NCI-H345 treated with DMSO at 0.1 percent for 48 hours (cell line): Measurements from ENCODE around the gene PKIG.
"Not testable (repeated sequence)": the region's sequence is repeated elsewhere in the genome, so short reads cannot be mapped to it uniquely, and the experiment has no call there.

Experiments
- DNase-seq: peaks from one replicate; lab custom pipeline; 2025; ENCODE audit not compliant: unreplicated experiment; lab: John Stamatoyannopoulos, UW

The PKIG gene

DNA sequence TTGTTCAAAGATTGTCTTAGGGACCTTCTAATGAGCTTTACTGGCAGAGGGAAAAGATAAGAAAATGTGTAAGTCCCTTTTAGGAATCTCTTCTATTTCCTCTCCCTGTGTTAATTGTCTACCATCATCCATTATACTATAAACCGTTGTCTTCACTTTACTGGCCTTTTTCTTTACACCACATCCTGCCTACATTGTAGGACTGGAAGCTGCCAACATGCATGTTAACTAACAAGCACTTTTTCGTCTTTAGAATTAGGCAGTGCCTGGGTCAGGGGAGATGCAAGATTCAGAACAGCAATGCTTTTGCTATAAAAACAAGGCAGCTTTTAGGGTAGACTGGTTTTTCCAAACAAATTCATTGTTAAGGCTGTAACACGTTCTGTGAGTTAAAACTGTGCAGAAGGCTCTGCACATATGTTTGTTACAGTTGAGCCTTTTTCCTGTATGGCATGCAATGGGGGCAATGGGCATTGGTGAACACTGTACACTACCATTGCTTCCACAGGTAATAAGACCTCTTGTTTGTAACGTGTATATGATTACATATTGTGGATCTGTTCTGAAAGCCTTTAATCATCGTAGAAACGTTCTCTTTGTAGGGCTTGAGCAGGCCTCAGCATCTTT is 10.9 kb upstream of the PKIG start:
- no peak for DNase-seq

DNA sequence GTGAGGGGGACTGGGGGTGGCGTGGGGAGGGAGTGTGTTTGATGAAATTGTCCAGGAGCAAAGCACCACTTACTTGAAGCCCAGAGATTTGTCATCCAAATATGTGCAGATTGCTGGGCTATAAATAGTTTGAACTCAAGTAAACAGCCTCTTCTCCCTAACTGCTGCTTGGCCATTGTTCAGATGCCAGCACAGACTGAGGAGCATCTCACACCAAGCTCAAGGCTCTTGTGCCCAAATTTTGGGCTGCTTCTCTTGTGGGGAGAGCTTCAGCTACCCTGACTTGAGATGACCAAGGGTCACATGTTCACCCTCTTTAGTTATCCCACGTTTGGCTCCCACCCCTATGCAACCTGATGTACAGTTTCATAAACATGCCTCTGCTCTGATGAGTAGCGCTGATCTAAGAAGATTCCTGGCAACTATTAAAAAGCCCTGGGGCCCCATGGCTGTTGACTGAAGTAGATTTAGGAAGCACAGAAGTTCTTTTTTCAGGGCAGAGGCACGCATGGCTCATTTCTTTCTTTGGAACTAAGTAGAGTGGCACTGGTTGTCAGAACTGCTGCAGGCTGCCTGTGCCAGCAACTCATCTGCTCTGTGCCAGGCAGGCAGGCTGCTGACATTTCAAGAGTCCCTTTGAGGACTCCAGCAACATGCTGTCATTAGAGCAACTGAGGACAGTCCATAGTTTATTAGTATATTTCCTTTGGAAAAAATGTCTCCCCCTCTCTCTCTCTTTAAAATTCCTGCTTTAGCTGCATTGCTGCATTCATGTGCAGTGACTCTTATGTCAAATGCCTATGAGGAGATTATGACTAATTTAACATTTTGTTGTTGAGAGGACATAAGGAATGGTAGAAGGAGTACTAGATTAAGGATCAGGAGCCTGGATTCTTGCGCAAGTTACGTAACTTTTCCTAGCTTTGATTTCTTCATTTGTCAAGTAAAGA is 9.6 kb upstream of the PKIG start:
- DNase-seq, result no peak

DNA sequence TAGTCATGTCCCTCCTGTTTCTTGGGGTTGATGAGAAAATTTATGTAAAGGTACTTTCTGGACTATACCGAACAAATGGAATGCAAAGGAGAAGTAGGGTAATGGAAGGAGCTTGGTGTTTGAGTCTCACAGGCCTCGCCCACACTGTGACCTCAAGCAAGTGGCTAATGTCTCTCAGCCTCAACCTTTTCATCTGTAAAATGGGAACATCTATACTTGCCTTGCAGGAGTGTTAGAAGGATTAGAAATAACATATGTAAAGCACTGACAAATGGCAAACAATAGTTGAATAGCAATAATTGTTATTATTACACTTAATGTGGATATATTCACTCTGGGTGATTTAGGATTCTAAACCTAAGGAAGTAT is 8.9 kb upstream of the PKIG start:
- DNase-seq, result no peak

DNA sequence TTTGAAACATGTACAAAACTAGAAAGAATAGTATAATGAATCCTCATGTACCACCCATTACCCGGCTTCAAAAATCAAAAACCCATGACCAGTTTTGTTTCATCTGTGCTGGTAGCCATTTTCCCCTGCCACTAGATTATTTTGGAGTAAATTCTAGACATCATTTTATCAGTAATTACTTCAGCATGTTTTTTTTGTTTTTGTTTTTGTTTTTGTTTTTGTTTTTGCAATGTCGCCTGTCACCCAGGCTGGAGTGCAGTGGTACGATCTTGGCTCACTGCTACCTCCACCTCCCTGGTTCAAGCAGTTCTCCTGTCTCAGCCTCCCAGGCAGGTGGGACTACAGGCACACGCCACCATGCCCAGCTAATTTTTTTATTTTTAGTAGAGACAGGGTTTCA is 8.0 kb upstream of the PKIG start:
- no peak for DNase-seq

DNA sequence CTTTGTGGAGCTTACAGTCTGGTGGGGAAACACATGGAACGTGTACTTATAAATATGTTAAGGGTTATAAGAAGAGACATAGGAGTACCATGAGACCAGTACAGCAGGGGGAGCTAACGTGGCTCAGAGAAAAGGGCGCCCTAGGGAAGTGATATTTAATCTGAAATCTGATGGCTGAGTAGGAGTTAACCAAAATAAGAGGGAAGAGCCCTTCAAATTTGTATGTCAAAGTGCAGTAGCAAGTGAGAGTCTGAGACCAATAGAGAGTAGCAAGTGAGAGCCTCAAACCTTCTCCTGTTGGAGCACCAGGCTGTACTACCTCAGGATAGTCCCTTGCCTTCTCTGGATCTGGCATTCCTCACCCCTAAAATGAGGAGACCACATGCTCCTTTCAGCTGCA is 6.1 kb upstream of the PKIG start:
- DNase-seq, result no peak

DNA sequence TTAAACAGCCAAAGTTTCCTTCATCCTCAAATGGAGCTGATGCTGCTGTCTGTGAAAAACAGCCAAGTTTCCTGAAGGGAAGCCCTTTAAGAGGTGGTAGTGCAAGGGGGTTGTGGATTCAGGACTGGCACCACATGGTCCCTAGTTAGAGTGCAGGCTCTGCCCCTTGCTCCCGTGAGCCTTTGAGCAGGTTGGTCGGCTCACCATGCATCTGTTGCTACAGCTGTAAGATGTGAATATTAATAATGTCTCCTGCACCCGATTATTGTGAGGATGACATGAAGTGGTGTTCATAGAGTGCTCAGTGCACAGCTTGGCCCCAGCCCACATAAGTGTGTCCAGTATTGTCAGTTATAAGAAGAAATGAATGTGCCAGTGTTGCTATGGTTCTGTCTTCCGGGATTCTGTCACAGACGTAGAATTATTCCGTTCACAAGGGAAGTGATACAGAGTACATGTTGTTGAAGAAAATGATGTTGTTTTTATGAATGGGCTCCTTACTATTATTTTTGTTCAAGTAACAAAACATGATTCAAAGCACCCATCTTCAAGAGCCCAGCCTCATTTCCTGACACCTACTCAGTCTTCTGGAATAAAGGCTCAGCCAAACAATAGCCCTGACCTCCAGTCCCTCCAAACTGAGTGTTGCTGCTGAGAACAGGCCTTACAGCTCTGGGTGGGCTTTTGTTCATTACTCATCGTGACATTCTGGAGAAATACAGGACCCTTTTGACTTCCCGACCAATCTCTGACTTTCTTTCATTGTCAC is 2.9 kb upstream of the PKIG start:
- no peak for DNase-seq

DNA sequence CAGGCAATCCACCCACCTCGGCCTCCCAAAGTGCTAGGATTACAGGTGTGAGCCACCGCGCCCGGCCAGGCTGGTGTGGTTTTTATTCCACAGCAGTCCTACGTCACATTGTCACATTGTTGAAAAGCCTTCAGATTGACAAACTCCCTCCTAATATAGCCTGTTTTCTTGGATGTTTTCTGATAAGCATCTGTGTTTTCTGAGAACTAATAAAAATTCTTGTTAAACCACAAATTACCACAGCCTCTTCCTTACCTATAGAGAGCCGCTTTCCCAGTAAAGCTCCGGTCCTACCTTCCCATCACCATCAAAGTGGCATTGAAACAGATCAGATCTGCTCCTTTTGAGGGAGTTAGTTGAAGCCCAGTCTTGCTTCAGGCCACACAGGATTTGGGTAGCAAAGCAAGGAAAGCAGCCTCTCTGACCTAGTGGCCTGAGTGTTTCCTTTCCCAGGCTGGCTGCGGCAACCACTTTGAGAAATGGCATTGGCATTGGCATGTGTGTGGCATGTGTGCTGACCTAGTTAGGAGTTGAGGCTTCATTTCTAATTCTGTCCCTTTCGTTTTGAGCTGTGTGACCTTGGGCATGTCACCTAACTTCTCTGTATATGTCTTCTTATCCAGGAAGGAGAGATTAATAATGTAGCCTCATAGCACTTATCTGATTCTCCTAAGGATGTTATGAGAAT is 1.7 kb upstream of the PKIG start:
- DNase-seq, result no peak

DNA sequence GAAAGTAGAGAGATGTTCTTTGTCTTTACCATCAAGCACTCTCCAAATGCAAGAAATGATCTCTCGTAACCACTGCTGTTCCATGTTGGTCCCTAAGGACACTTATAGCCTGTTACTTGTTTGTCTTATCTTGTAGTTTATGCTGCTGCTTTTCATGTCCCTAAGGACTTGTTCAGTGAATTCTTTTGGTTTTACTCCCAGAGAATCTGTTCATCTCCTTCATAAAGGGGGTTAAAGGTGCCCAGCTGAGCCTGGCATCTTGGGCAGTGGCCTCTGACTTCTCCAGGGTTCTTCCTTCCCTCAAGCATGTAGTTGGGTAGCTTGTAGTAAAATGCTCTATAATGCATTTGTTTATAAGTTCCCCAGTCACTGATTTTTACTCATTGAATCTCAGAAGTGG is 864 bp upstream of the PKIG start:
- no peak for DNase-seq

DNA sequence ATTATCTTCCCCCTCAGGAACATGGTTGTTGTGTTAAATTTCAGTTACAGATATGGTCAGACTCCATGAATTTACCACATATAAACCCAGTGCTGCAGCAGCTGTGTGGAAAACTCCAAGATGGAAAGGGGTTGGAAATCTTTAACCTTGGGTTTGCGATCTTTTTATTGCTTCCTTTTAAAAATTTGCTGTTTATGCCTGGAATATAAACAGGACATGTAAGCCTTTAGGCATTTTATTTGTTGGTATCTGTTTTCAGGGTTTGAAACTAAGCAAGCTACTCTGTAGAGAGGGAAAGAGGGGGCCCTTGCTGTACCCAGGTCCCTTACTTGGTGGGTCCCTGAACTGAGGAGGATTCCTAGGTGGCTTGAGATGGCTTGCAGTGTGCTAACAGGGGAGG is 778 bp downstream of the PKIG start:
- no peak for DNase-seq

DNA sequence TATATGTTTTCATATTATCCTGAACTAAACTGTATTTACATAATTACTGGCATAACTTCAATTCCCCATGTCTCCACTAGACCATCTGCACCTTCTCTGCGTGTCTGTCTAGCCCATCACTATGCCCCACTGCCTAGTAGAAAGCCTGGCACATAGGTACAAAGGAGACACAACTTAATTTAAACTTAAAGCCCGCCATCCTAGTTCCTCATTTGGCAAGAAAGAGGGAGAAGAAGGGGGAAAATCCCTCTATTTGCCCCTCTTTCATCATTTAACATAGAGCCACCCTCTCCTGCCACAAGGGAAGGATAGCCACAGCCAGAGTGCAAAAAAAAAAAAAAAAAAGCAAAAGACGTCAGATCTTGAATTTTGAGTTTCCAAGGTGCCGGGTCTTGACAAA is 1.8 kb downstream of the PKIG start:
- DNase-seq, result no peak

DNA sequence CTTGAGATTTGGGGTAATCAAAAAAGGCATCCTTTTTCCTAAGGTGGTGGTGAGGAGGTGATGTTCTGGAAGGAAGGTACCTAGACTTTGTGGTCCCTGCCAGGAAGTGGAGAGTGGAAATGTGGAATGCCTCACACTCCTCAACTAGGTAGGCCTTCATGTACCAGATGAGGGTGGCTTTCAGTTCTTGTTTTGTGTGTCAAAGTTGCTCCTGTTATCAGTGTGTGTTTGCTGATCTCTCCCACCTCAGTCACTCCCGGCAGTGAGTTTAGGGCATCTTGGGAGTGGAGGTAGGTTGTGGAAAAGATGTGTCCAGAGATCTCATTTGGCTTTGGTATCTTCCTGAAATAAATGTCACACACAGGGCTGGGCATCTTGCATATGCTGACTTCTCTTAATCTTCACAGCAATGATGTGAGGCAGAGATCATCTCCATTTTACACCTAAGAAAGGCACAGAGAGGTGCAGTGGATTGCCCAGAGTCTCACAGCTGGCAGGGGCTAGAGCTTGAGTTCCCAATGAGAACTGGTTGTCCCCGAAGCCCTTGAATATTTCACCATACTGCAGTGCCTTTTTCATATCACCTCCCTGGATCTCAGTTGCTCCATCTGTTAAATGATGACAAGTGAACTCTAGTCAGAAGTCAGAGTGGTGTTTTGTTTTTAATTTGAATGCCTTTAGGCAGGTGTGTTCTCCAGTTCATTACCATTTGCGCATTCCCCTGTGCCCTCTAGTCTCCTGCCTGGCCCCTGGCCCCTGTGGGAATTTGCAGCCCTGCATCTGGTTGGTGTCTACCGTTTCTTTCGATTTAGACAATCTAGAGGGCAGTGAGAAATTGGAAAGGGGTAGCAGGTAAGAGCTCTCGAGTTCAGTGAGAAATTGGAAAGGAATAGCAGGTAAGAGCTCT is 2.9 kb downstream of the PKIG start:
- DNase-seq, result no peak

DNA sequence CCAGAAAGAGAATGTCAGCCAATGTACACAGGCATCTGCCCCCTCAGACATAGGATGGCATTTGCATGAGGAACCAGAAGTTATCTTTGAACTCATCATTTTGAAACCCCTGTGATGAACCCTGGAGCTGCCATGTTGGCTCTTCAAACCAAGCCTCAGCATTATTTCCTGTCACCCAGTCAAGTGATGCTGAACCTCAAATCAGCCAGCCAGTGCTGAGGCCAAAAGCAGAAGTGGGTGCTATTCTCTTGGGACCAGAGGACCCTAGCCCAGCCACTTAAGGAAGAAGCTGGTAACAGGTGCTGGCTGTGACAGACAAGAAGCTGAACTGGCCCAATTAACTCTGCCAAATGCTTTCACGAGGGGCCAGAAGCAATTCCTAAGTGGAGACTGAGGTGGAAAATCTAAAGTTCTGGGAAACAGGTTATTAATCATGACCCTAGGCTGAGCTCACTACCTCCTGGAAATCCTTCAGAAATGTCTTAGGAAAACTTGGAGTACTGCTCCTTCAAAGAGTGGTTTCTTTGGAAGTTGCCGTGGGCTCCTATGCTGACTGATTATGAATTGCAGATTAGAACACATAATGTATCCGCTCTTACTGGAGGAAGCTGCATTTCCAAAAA is 4.0 kb downstream of the PKIG start:
- DNase-seq, result no peak

DNA sequence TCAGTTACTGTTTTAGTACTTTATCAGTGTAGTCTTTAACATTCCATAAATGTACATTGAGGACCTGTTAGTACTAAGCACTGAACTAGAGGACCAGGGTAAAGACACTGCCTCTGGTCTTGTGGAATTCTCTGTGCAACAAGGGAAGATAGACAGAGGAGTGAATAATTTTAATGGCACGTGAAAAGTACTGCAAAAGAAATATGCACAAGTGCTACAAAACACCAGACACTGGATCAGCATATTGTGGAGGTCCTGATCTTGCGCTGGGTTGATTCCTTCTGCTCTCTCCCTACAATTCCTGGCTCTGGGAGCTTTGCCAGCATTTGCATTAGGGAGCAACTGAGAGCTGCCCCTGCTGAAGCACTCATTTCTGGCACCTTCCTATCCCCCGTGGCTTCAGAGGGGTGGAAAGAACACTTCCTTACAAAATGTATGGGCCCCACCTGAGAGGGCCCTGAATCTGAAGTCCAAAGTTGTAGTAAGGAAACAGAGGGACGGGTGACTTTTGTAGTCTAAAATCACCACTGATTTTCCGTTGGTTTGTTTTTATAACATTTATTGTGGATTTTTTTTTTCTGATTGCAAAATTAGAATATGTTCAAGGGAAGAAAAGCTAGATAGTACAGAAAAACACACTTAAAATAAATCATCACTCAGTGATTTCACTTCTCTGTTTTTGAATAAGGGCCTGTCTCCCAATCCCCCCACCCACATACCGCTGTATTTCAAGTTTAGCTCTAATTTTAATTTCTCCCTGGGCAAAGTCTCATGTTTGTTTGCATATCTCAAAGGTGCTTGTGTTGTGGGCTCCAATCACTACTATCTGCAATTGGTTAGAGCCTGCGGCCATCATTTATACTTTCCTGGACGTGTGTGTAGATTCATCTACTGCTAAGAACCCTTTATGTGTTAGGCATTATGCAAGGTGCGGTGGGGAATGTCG is 4.9 kb downstream of the PKIG start:
- DNase-seq, result no peak

DNA sequence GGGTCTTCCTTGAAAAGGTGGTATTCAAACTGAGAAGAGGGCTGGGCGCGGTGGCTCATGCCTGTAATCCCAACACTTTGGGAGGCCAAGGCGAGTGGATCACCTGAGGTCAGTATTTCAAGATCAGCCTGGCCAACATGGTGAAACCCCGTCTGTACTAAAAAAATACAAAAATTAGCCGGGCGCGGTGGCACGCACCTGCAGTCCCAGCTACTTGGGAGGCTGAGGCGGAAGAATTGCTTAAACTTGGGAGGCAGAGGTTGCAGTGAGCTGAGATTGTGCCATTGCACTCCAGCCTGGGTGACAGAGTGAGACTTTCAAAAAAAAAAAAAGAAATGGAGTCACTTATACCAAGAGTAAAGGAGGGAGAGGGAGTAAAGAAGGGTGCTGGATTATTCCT is 5.9 kb downstream of the PKIG start:
- not testable (repeated sequence) for DNase-seq

DNA sequence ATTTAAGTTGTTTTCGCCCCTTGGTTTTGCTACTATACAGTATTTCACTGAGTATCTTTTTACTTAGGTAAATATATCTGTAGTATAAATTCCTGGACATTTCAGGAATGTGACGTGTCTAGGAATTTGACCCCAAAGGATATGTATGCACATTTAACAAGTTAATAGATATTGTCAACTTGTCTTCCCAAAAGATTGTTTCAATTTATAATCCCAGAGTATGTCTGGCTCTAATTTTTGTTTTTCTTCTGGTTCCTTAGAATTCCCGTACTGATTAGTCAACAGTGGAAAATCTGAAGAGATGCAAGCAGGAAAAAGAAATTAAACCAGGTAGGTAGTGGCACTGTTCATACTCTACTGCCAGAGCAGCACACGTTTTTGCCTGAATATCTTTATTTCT is 7.2 kb downstream of the PKIG start:
- DNase-seq, result no peak

DNA sequence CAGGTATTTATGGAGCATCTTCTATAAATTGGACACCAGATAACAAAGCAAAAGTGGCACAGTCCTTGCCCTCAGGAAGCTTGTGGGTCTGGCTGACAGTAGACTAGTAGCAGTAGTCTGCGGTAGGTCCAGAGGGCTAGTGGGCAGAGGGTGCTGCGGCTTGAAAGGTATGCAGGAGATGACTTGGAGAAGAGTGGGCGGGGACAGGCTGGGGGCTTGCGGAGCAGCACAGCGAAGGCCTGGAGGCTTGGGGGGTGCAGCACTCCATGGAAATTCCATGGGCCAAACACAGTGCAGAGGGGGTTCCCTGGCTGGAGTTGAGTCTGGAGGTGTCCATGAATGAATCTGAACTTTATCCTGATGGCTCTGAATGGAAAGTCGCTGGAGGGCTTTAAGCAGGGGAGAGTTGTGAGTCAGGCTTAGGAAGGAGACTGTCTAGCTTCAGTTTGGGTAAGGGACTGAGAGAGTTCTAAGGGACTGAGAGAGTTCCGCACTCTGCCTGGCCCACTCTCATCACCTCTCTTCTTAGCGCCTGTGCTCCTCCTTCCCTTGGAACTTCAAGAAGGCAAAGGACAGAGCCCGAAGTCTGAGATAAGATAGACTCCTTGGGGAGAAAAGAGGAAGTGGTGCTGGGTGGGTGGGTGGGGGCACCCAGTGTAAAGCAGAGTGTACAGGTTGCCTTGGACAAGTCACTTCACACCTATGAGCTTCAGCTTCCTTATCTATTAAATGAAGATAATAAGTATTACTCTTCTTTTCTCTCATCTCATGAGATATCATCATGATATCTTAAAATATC is 8.8 kb downstream of the PKIG start:
- no peak for DNase-seq

DNA sequence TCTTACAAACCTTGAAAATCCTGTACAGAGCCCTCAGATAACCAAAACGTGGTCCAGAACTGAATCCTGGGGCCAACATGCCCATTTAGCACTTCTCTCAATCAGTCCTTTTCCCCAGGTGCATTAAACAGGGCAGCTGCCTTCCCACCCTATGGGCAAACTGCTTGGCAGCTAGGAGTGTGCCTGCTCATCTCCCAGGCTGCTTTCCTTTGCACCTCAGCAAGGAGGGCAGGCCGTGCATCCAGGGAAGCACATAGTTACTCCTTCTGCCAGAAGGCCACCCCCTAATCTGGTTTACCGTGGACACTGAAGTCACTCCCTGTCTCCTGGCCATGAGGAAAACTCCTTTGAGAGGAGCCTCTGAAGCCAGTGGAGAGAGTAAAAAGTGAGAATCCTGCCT is 10.0 kb downstream of the PKIG start:
- no peak for DNase-seq

DNA sequence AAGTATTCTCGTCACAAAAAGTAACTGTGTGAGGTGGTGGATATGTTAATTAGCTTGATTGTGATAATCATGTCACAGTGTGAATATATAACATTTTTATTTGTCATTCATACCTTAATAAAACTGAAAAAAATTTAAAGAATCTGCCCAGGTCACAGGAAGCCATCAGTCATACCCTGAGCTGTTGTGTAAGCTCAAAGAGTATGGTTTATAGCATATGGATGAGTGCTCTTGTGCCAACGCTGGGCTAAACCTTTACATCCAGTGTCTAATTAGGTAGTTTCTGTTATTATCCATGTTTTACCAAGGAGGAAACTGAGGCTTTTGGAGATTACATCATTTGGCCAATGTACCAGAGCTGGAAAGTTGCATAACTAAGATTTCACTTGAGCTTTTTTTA is 11.4 kb downstream of the PKIG start:
- DNase-seq, result no peak
